AG08395 (cell line): ENCODE measurements around the gene DEDD.

Experiments
- DNase-seq: peaks from one replicate; pipeline ENCODE4 v3.0.0; 2012; ENCODE audit warnings: mixed read lengths, low spot score

DEDD gene

GRCh38 chr1:161163793-161164192 lies 31.3 kb upstream of the DEDD start:
- no peak for DNase-seq

- DNase-seq: no peak
Observed at GRCh38 chr1:161162806-161163205, 30.3 kb upstream of the DEDD start.

- DNase-seq: no peak
Observed at GRCh38 chr1:161162052-161162451, 29.6 kb upstream of the DEDD start.

GRCh38 chr1:161161652-161162051 lies 29.2 kb upstream of the DEDD start:
- no peak for DNase-seq

GRCh38 chr1:161160671-161161145 lies 28.2 kb upstream of the DEDD start:
- DNase-seq: no peak

- DNase-seq: no peak
Observed at GRCh38 chr1:161159913-161160243, 27.4 kb upstream of the DEDD start.

- peak; percentile 99 for DNase-seq
Observed at GRCh38 chr1:161159087-161159912, 26.8 kb upstream of the DEDD start, which contains the start of gene USP21. TSS of gene USP21 (plus strand) at chr1:161159500. CDS start at chr1:161160641, 1,141 bp downstream.

- DNase-seq: no peak
Observed at GRCh38 chr1:161158316-161159010, 26.0 kb upstream of the DEDD start.

- no peak for DNase-seq
Observed at GRCh38 chr1:161157867-161158266, 25.4 kb upstream of the DEDD start.

GRCh38 chr1:161153682-161154337 lies 21.3 kb upstream of the DEDD start, which contains the start of gene UFC1:
TSS of gene UFC1 (plus strand) at chr1:161153978. CDS start at chr1:161153998, 20 bp downstream.
- DNase-seq: peak; percentile 83

GRCh38 chr1:161153176-161153575 lies 20.7 kb upstream of the DEDD start:
- no peak for DNase-seq

GRCh38 chr1:161145832-161146231 lies 13.4 kb upstream of the DEDD start:
- no peak for DNase-seq

GRCh38 chr1:161140755-161141400 lies 8.4 kb upstream of the DEDD start:
- no peak for DNase-seq

GRCh38 chr1:161139766-161140165 lies 7.3 kb upstream of the DEDD start:
- peak; percentile 60 for DNase-seq

- no peak for DNase-seq
Observed at GRCh38 chr1:161138431-161138830, 6.0 kb upstream of the DEDD start.

- no peak for DNase-seq
Observed at GRCh38 chr1:161137881-161138280, 5.4 kb upstream of the DEDD start.

- no peak for DNase-seq
Observed at GRCh38 chr1:161133220-161133740, 813 bp upstream of the DEDD start.

GRCh38 chr1:161131523-161132409 lies 701 bp downstream of the DEDD start:
- no peak for DNase-seq

- no peak for DNase-seq
Observed at GRCh38 chr1:161130266-161130665, 2.2 kb downstream of the DEDD start.

- no peak for DNase-seq
Observed at GRCh38 chr1:161128591-161129420, 3.7 kb downstream of the DEDD start.
